Measurements from ENCODE around the gene TPX2.
A peak's percentile ranks its signal among the peaks of the same experiment; 100 is the strongest.

The TPX2 gene

GRCh38 chr20:31706607-31707257, 32.4 kb upstream of the TPX2 start:
- DNase-seq (ENCODE audit: low spot score) = no peak

- DNase-seq (ENCODE audit: low spot score) = no peak
Measured at GRCh38 chr20:31707258-31707615, 31.9 kb upstream of the TPX2 start.

- no peak for DNase-seq (ENCODE audit: low spot score)
Measured at GRCh38 chr20:31707994-31708735, 30.9 kb upstream of the TPX2 start.

GRCh38 chr20:31708736-31709534, 30.2 kb upstream of the TPX2 start:
- DNase-seq (ENCODE audit: low spot score) = no peak

- no peak for DNase-seq (ENCODE audit: low spot score)
Measured at GRCh38 chr20:31709939-31710338, 29.2 kb upstream of the TPX2 start.

GRCh38 chr20:31710423-31711108, 28.5 kb upstream of the TPX2 start:
- DNase-seq (ENCODE audit: low spot score) = no peak

GRCh38 chr20:31711179-31712111, 27.6 kb upstream of the TPX2 start:
- no peak for DNase-seq (ENCODE audit: low spot score)

GRCh38 chr20:31712112-31712553, 27.0 kb upstream of the TPX2 start:
- no peak for DNase-seq (ENCODE audit: low spot score)

GRCh38 chr20:31712564-31713311, 26.4 kb upstream of the TPX2 start:
- peak; percentile 88 for DNase-seq (ENCODE audit: low spot score)

GRCh38 chr20:31713312-31714273, 25.5 kb upstream of the TPX2 start:
- DNase-seq (ENCODE audit: low spot score) = peak; percentile 95

- DNase-seq (ENCODE audit: low spot score) = no peak
Measured at GRCh38 chr20:31715766-31716165, 23.3 kb upstream of the TPX2 start.

- no peak for DNase-seq (ENCODE audit: low spot score)
Measured at GRCh38 chr20:31716351-31716750, 22.7 kb upstream of the TPX2 start.

- no peak for DNase-seq (ENCODE audit: low spot score)
Measured at GRCh38 chr20:31716818-31717477, 22.1 kb upstream of the TPX2 start.

- no peak for DNase-seq (ENCODE audit: low spot score)
Measured at GRCh38 chr20:31717478-31718201, 21.4 kb upstream of the TPX2 start.

GRCh38 chr20:31718952-31719643, 20.0 kb upstream of the TPX2 start:
- no peak for DNase-seq (ENCODE audit: low spot score)

- no peak for DNase-seq (ENCODE audit: low spot score)
Measured at GRCh38 chr20:31719644-31720485, 19.2 kb upstream of the TPX2 start.
